Muscle of back (tissue), 11 donors: ENCODE results near the gene MMP20. TPM values are rescaled to one million over a fixed set of nuclear protein-coding genes. Genes with fewer than 3 reads are reported as not detected.
A peak's percentile ranks its signal among the peaks of the same experiment; 100 is the strongest.

ENCODE experiments used
- DNase-seq, 3 donors: peaks; one replicate each; pipeline versions ENCODE4 v3.0.0 to v3.0.0-alpha.2; 2013
- polyA plus RNA-seq, 10 donors: library from polyadenylated mRNA; unstranded; fragments of 120-200 nt; gene quantifications; one replicate each; pipeline ENCODE4 v1.2.1, GENCODE V29; 2013; ENCODE audit not compliant: insufficient read length in 10 of 10

MMP20 gene
- polyA plus RNA-seq, 10 donors = not detected

DNA sequence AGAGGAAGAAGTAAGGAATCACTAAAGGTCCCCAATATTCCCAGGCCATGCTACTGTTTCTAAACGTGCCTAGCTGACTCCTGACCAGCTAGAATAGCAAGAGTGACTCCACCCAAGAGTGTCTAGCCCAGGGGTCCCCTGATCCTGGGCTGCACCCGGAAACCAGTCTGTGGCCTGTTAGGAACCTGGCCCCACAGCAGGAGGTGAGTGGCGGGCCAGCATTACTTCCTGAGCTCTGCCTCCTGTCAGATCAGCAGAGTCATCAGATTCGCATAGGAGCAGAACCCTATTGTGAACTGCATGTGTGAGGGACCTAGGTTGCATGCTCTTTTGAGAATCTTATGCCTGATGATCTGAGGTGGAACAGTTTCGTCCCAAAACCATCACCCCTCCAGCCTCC lies 2.0 kb downstream of the MMP20 start:
- DNase-seq = no peak

GRCh38 chr11:102622258-102622657 lies 2.9 kb downstream of the MMP20 start:
- no peak for DNase-seq

DNA sequence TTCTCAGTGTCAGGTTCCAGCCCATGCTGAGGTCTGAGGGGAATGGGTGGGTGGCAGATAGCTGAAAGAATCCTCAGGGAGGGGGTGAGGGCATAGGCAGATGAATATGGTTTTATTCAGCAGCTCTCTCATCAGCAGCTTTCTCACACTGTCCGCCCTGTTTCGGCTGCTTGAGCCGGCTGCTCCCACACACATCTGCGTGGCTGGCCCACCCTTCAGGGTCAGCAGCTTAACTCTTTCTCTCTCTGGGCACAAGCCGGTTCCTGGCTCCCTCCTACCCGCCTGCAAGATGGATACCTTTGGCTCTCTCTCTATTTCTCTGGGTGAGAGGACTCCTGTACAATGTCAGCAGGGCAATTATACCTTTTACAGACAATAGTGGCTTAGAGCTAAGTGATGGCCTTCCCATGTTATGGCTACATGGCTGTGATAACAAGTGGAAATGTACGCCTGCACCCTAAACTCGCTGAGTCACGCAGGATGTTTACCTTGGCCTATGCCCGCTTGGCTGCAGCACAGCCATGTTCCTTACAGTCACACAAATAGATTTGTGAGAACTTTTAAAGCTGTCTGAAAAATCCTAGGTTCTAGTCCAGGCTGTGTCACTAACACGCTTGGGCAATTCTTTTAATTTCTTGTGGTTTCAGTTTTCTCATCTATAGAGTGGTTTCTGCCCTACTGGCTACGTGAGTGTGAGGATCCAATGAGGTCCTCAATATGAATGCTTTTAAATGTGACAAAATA lies 4.1 kb downstream of the MMP20 start:
- DNase-seq = no peak

DNA sequence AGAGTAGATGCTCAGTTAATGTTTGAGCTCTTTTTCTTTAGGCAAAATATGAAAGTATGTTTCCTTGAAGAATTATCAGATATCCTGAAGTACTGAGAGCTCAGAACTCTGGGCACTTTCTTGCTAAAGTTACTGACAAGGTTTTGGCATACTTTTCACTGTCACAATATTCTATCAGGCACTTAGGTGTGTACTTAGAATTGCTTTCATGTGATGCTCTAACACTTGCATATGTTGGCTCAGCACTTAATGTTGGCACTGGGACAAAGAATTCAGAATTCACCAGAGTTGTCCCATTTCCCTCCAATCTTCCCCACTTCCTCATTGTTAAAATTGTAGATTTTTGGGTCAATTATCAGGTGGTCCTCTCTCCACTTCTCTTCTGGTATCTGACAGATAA lies 5.0 kb downstream of the MMP20 start:
- no peak for DNase-seq

DNA sequence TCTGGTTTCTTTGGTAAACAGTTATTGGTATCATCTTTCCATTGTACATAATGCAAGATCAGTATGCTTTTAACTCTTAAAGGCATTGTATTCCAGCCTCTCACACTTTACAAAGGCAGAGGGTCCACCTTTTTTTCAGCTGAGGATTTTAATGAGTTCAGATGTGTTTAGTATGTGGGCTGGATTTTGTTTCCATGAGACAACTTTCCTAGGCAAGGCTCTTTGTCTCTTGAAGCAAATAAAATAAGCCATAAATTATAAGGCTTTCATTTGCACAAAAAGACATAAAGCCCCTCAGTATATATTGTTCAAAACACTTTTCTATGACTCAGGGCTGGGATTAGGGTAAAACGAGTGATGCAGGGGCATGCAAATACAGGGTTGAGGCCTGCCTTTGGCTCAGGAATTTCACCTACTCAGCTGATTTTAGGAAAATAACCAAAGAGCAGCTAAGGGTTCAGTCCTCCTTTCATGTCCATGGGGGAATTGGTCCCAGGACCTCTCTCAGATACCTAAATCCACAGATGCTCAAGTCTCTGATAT lies 7.6 kb downstream of the MMP20 start:
- DNase-seq = no peak

- DNase-seq = no peak
Measured at GRCh38 chr11:102615894-102616432, 9.2 kb downstream of the MMP20 start.

DNA sequence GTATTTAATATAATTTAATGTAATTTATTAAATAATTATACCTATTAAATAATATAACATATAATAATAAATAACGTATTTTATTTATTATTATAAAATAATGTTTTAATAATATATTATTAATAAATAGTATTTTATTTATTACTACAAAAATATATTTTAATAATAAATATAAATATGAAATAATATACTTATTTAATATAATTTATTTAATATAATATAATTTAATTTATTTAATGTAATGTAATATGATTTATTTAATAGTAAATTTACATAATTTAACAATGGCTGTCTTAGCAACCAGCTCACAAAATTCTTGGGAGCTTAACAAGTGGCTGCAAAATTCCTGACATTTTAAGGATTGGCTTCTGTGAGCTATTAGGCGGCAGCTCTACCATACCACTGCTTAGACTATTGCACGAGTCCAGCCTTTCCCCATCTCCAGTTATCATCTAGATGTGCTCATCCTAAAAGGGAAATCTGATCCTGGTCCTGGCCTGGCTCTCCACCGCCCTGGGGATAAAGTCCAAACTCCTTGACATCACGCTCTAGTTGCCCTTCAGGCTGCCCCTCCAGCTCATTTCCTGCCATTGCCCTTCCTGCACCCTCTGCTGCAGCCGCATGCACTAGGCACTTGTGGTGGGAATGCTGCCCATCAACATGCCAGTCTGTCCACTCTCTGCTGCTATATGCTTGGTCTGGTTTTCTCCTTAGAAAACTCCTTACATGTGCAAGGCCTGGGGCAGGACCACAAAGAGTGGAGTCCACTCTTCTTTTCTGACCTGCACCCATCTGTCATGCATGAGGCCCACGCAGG lies 9.8 kb downstream of the MMP20 start:
- no peak for DNase-seq

GRCh38 chr11:102614485-102614884 lies 10.6 kb downstream of the MMP20 start:
- no peak for DNase-seq

DNA sequence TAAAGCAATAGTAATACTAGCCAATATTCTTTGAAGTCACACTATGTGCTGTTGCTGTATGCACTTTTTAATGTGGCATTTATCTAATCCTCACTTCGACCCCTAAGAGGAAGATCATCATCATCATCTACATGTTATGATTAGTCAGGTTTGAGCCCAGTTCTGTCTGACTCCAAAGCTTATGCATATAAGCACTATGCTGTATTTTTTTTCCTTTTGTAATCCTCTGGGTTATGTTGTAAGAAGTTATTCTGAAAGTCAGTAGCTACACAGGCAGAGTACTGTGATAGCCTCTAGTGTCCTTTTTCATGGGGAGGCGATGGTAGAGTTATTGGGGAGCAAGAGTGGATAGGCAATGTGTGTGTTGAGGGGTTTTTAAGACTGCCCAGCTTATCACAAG lies 11.1 kb downstream of the MMP20 start:
- no peak for DNase-seq

GRCh38 chr11:102613450-102613849 lies 11.7 kb downstream of the MMP20 start:
- no peak for DNase-seq

GRCh38 chr11:102611291-102611690 lies 13.8 kb downstream of the MMP20 start:
- DNase-seq = no peak

- DNase-seq = no peak
Measured at GRCh38 chr11:102610200-102610599, 14.9 kb downstream of the MMP20 start.

DNA sequence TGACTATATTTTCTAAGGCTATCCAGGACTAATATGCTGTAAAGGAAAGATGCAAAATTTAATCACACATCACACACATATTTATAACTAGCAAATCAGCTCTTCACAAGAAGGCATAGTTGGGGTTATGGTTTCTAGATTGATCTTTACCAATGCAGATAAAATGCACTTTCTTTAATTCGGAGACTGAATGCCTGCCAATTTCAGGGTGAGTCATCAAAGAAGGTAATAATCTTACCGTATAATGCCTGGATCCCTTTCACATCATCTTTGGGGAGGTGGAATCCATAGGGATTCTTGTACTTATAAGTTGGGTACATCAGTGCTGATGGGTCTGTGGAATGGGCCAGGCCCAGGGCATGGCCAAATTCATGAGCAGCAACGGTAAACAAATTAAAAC lies 16.4 kb downstream of the MMP20 start:
- DNase-seq = no peak

DNA sequence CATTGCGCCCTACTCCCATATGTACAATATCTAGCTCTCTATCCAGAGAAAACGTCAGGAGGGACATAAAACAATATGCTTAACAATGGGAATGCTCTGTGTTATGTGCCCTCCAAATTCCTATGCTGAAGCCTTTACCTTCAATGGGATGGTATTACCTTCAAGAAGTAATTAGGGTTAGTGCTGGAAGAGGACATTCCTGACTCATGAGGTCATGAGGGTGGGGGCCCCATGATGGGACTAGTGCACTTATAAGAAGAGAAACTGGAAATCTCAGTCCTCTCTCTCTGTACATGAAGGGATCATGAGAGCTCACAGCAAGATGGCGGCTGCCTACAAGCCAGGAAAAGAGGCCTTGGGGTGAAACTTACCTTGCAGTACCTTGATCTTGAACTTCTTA lies 20.3 kb downstream of the MMP20 start:
- DNase-seq = no peak

- no peak for DNase-seq
Measured at GRCh38 chr11:102604011-102604410, 21.1 kb downstream of the MMP20 start.

DNA sequence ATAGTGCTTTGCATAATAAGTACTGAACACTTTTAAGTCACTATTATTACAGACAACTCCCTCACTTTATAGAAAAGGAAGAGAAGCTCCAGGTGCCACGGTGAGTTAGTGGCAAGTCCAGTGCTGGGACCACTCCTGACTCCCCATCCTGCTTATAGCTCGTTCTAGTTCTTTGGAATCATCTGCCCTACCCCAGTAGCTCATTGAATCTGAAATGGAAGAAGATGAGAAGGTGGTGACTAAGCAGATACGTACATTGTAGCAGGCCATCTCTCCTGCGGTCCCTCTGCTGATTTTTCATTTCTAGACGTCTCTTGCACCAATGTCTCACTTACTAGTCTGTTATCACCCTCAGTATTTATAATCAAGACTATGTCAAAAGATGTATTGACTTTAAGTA lies 21.6 kb downstream of the MMP20 start:
- no peak for DNase-seq

- DNase-seq = no peak
Measured at GRCh38 chr11:102603091-102603490, 22.0 kb downstream of the MMP20 start.

DNA sequence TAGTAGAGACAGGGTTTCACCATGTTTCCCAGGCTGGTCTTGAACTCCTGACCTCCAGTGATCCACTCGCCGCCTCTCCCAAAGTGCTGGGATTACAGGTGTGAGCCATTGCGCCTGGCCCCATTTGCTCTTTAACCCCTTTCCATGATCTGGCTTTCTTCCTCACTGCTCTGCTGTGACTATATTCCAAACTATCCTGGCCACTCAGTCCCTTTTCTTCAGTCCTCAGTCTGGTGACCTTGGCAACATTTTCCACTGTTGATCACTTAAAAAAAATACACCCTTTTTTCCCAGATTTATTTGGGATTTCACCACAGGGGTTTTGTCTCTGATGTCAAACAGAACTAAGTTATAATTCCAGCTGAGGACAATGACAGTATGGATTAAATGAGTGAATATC lies 24.5 kb downstream of the MMP20 start:
- no peak for DNase-seq

DNA sequence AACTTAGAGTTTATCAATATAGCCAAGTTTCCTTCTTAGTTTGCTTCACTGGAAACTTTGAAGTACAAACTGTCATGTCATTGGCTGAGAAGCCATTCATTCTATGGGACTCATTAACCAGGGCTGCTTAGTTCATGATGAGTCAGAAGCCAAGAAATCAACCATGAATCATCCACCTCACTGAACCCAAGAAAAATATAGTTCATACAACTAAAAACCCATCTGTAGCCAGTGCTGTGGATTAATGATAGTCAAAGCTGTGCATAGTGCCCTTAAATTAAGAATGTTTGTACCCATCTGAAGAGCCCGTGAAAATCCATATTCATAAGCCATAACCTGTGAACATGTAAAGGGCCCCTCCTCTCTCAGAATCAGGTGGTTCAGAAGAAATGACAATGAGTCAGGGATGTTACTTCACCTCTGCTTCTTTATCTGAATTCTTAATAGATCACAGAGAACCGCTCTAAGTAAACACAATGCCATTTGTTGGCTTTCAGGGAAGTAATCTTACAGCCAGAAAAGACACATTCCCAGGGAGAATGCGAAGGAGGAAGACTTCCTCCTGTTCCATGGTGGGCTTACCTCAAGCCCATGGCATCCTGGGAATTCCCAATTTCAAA lies 25.4 kb downstream of the MMP20 start:
- DNase-seq = peak in 1 of 3 donors; percentile 74

GRCh38 chr11:102598272-102598671 lies 26.9 kb downstream of the MMP20 start:
- no peak for DNase-seq

GRCh38 chr11:102596578-102596977 lies 28.6 kb downstream of the MMP20 start:
- no peak for DNase-seq
